HepG2 (cell line): ENCODE results near the gene STOML2. TPM values are rescaled to one million over a fixed set of nuclear protein-coding genes. Genes with fewer than 3 reads are reported as not detected.

Experiments used
- ATAC-seq: fragments of 200-7000 bp; cut with Tn5 transposase; 3 replicates; pipeline ENCODE4 v1.9.1; 2020; ENCODE audit warnings: mild to moderate bottlenecking, moderate library complexity
- BruUV-seq: library from RNA; stranded (reverse); fragments of 400-500 nt; replicated peaks from 2 replicates; lab custom pipeline; 2021; lab: Mats Ljungman, UMichigan
- CTCF ChIA-PET: fragments of 300-600 bp; formaldehyde crosslinking; extraction: SDS; loops from one replicate; lab custom pipeline; 2021; ENCODE audit warnings: low total read pairs, inconsistent platforms, low intra/inter-chr PET ratio; lab: Yijun Ruan, JAX
- POLR2A ChIA-PET: fragments of 350-600 bp; sonication (Branson Sonifier 250); formaldehyde crosslinking; loops from one replicate; lab custom pipeline; 2020; ENCODE audit warnings: antibody characterized with exemption, inconsistent platforms; lab: Yijun Ruan, JAX
- DNase-seq: peaks from one replicate; pipeline ENCODE4 v3.0.0-alpha.2; 2015; ENCODE audit warnings: low spot score
- FAIRE-seq: peaks from 3 replicates; lab custom pipeline; 2011; peaks lifted over from hg19 to GRCh38; lab: Jason Lieb, UNC
- H2AFZ ChIP-seq: one replicate; pipeline ENCODE4 v1.6.1; 2011; ENCODE audit warnings: low read length, inconsistent platforms
- H3K27ac ChIP-seq: fragments of 300-600 bp; 3 replicates; pipeline ENCODE4 v1.8.0; 2011; ENCODE audit warnings: mixed run types, mild to moderate bottlenecking, mixed read lengths, low read length, inconsistent platforms; ENCODE audit not compliant: insufficient read depth; ENCODE audit errors: extremely low read length
- H3K27me3 ChIP-seq, 2 experiments: fragments of 200-600 bp in 1 of 2; 2 replicates in 1 of 2; 3 replicates in 1 of 2; pipeline versions ENCODE4 v1.6.0 to v1.8.0; 2011; ENCODE audit warnings: low read length in 2 of 2, mild to moderate bottlenecking in 2 of 2, moderate library complexity in 2 of 2, inconsistent platforms in 1 of 2; ENCODE audit not compliant: insufficient read depth in 2 of 2, control insufficient read depth in 1 of 2
- H3K36me3 ChIP-seq, 2 experiments: fragments of 200-600 bp in 1 of 2; replicated peaks in 1 of 2; 2 replicates in 1 of 2; 3 replicates in 1 of 2; pipeline versions ENCODE4 v1.5.1 to v1.8.0; 2011; ENCODE audit warnings: low read length in 2 of 2, inconsistent platforms in 1 of 2; ENCODE audit not compliant: insufficient read depth in 2 of 2, control insufficient read depth in 1 of 2
- H3K4me1 ChIP-seq: 2 replicates; pipeline ENCODE4 v1.5.1; 2012; ENCODE audit warnings: low read length, inconsistent platforms; ENCODE audit not compliant: insufficient read depth
- H3K4me2 ChIP-seq: 2 replicates; pipeline ENCODE4 v1.6.0; 2011; ENCODE audit warnings: low read depth, low read length, inconsistent platforms
- H3K4me3 ChIP-seq, 3 experiments: fragments of 200-600 bp in 1 of 3; sonication (generic), shearing (Covaris generic) in 1 of 3; replicated peaks in 1 of 3; 2 replicates each; pipeline ENCODE4 v1.5.1; 2011 to 2016; ENCODE audit warnings: low read length in 3 of 3, inconsistent platforms in 2 of 3, low read depth in 2 of 3, mild to moderate bottlenecking in 2 of 3, control low read depth in 1 of 3, mixed read lengths in 1 of 3; ENCODE audit not compliant: insufficient read depth in 1 of 3
- H3K79me2 ChIP-seq: one replicate; pipeline ENCODE4 v1.6.1; 2011; ENCODE audit warnings: low read length, inconsistent platforms; ENCODE audit not compliant: insufficient read depth
- H3K9ac ChIP-seq: 2 replicates; pipeline ENCODE4 v1.6.0; 2011; ENCODE audit warnings: mild to moderate bottlenecking, low read depth, low read length, inconsistent platforms; ENCODE audit not compliant: insufficient read depth
- H3K9me3 ChIP-seq: 2 replicates; pipeline ENCODE4 v1.5.1; 2012; ENCODE audit warnings: mild to moderate bottlenecking, low read length
- H4K20me1 ChIP-seq: 2 replicates; pipeline ENCODE4 v1.6.0; 2011; ENCODE audit warnings: inconsistent platforms, mild to moderate bottlenecking, low read length, moderate library complexity; ENCODE audit not compliant: insufficient read depth
- ARID4A ChIP-seq: sonication (generic); formaldehyde crosslinking; IDR thresholded peaks from 2 replicates; pipeline ENCODE4 v1.5.0; 2020; ENCODE audit warnings: mild to moderate bottlenecking, missing genetic modification reagents, borderline replicate concordance
- EP300 ChIP-seq, 3 experiments: sonication (generic) in 1 of 3; formaldehyde crosslinking in 1 of 3; IDR thresholded peaks; 2 replicates each; pipeline versions ENCODE4 v1.5.1 to v1.6.1; 2011 to 2020; ENCODE audit warnings: low read depth in 2 of 3, low read length in 2 of 3, borderline replicate concordance in 1 of 3, improper control_type of control experiment in 1 of 3, mild to moderate bottlenecking in 1 of 3, missing genetic modification reagents in 1 of 3, moderate library complexity in 1 of 3
- GABPA ChIP-seq, 2 experiments: IDR thresholded peaks; 2 replicates each; pipeline ENCODE4 v1.6.1; 2011 to 2016; ENCODE audit warnings: low read depth in 2 of 2, low read length in 1 of 2, missing biosample characterization in 1 of 2, missing genetic modification characterization in 1 of 2
- LCORL ChIP-seq, 2 experiments: fragments of 450-650 bp in 1 of 2; sonication (generic) in 1 of 2; formaldehyde crosslinking in 1 of 2; IDR thresholded peaks; 2 replicates each; pipeline versions ENCODE4 v1.5.0 to v1.6.1; 2017 to 2020; ENCODE audit warnings: antibody characterized with exemption in 1 of 2, missing genetic modification reagents in 1 of 2
- MAFK ChIP-seq, 2 experiments: IDR thresholded peaks in 1 of 2; conservative IDR thresholded peaks in 1 of 2; 2 replicates each; pipeline ENCODE4 v1.6.1; 2011; ENCODE audit warnings: improper control_type of control experiment in 2 of 2, low read length in 2 of 2
- YEATS4 ChIP-seq: sonication (generic); formaldehyde crosslinking; IDR thresholded peaks from 2 replicates; pipeline ENCODE4 v1.4.0; 2020; ENCODE audit warnings: missing genetic modification reagents, borderline replicate concordance
- ZNF788 ChIP-seq: sonication (generic); formaldehyde crosslinking; IDR thresholded peaks from 2 replicates; pipeline ENCODE4 v1.5.0; 2020; ENCODE audit warnings: mild to moderate bottlenecking, missing genetic modification reagents, borderline replicate concordance
- ZSCAN25 ChIP-seq: sonication (generic); formaldehyde crosslinking; IDR thresholded peaks from 2 replicates; pipeline ENCODE4 v1.8.0; 2022; ENCODE audit warnings: mild to moderate bottlenecking, missing genetic modification reagents
- ZSCAN31 ChIP-seq: sonication (generic); formaldehyde crosslinking; IDR thresholded peaks from 2 replicates; pipeline ENCODE4 v1.5.0; 2020; ENCODE audit warnings: low read depth, mild to moderate bottlenecking, missing genetic modification reagents
- WGBS: methylation state at CpG from one replicate; pipeline ENCODE4 v1.1.6; 2017; ENCODE audit warnings: low lambda C conversion rate; 5-methylcytosine and 5-hydroxymethylcytosine counted together
- in situ Hi-C: cut with HindIII; loops from 2 replicates; pipeline ENCODE4 v1.10.0; 2017; ENCODE audit warnings: low pct_unique_long_range_greater_than_20kb; ENCODE audit not compliant: extremely low pct_ligation_motif_present
- intact Hi-C: fragments of 100-400 bp; cut with micrococcal nuclease; formaldehyde crosslinking; loops from one replicate; pipeline ENCODE4 v1.10.0; 2022; ENCODE audit not compliant: unreplicated experiment
- polyA plus RNA-seq, 8 experiments: library from polyadenylated mRNA; depleted of rRNA in 3 of 8; stranded (reverse) in 7 of 8; unstranded in 1 of 8; fragments of >200 nt; fragmentation: Illumina TruSeq in 4 of 8; extraction: Trizol in 4 of 8; gene quantifications; 2 replicates each; pipeline versions ENCODE4 v1.2.1 to v1.2.3, GENCODE V29; 2011 to 2016; ENCODE audit warnings: low read depth in 4 of 8, missing spikeins in 1 of 8, mixed read lengths in 1 of 8; ENCODE audit not compliant: insufficient read depth in 1 of 8
- total RNA-seq, 5 experiments: library from RNA; depleted of rRNA; stranded (reverse); fragments of >200 nt; fragmentation: Illumina TruSeq; extraction: Trizol; gene quantifications; 2 replicates each; pipeline ENCODE4 v1.2.3, GENCODE V29; 2016; ENCODE audit warnings: low read depth in 1 of 5
- TF ChIP-seq, protein P1 (sequence below): sonication (generic); formaldehyde crosslinking; IDR thresholded peaks from 2 replicates; pipeline ENCODE4 v1.5.0; 2020; ENCODE audit warnings: mild to moderate bottlenecking, missing genetic modification reagents

The STOML2 gene
- total and polyA plus RNA-seq, 2 of the 13 experiments (the other 11 are each of a cell fraction or from before 2014, with no cell fraction given) = 245 to 250 TPM

DNA sequence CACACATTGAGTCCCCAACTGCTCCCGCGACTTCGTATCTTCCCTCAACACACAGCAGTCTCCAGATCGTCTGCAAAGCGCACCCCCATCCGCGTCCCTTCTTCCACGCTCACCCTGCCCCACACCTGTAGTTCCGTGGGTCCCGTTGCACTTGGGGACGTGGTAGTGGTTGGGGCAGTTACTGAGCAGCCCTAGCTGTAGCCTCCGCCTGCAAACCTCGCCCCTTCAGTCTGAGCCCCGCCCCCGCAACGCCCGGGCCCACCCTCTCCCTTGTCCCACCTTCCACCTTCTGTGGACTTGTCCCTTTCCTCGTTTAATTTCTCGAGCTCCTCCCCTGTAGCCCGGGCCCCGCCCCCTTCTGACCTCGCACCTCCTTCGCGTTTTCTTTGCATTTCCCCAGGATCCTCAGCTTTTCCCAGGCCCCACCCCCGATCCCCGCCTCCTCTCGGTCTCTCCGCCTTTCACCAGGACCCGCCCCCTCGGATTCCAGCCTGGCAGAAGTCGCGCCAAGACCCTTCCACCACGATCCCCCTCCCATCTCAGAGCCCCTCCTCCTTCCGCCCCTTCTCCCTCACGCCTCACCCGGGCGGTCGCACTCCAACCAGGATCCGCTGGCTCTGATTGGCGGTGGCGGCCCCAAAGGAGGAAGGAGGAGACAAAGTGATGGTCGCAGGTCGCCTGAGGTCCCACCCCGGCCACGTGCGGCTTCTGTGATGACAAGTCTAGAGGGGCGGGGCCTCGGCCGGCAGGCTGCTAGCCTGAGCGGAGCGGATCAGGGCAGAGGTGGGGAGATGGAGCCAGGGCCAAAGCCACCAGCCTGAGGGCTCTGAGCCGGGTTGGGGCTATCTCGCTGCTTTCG, 13.0 kb upstream of the STOML2 start, which contains the start of gene ATOSB (continued):
- TF ChIP-seq EP300 (IDR thresholded peaks at IDR 0.05; ENCODE audit: low read depth in 2 of 2, low read length in 2 of 2) (no peak), EP300 (CRISPR knock-in tag; IDR thresholded peaks at IDR 0.05; ENCODE audit: borderline replicate concordance) (no peak), ZNF788 (0 out of 2 replicates have a peak, but pooled peaks have one; percentile 13)
- TF ChIP-seq, protein P1, sequence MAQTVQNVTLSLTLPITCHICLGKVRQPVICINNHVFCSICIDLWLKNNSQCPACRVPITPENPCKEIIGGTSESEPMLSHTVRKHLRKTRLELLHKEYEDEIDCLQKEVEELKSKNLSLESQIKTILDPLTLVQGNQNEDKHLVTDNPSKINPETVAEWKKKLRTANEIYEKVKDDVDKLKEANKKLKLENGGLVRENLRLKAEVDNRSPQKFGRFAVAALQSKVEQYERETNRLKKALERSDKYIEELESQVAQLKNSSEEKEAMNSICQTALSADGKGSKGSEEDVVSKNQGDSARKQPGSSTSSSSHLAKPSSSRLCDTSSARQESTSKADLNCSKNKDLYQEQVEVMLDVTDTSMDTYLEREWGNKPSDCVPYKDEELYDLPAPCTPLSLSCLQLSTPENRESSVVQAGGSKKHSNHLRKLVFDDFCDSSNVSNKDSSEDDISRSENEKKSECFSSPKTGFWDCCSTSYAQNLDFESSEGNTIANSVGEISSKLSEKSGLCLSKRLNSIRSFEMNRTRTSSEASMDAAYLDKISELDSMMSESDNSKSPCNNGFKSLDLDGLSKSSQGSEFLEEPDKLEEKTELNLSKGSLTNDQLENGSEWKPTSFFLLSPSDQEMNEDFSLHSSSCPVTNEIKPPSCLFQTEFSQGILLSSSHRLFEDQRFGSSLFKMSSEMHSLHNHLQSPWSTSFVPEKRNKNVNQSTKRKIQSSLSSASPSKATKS (CRISPR knock-in tag) = no peak

GRCh38 chr9:35114840-35115628, 12.1 kb upstream of the STOML2 start:
- intact Hi-C loops = loop anchor here (1.0 to 5.0 kb wide), 2 partner anchors 47 to 347 kb away; partner anchors contain the start of gene UNC13B
- Histone ChIP-seq H3K36me3 (no peaks in the 10 kb centered on the region), H3K27me3 (no peaks in the 10 kb centered on the region; a peak in 1 of 5 replicates), H3K4me3 (peak overlapping the region; percentile 78 to 96 (median 79)), H2AFZ (peak overlapping the region; percentile 48), H3K9me3 (no peaks in the 10 kb centered on the region), H3K9ac (peak overlapping the region; percentile 62), H3K4me1 (peaks cover 44% of the 10 kb centered on the region), H3K4me2 (peak overlapping the region; percentile 100), H3K79me2 (no peaks in the 10 kb centered on the region), H3K27ac (peak overlapping the region; percentile 56), H4K20me1 (no peaks in the 10 kb centered on the region)
- BruUV-seq = no TSS peak
- in situ Hi-C loops = loop anchor here (5.0 to 10.0 kb wide), 3 partner anchors 142 to 540 kb away; partner anchors contain the start of genes CCDC107, RMRP and SIT1
- no peak for DNase-seq
- 0 out of 3 replicates have a peak, but pooled peaks have one; percentile 5 for ATAC-seq
- FAIRE-seq = no peak
- 5% methylated on average over 11 of the region's 12 CpGs for WGBS
- POLR2A ChIA-PET = interaction anchor here (0.8 to 2.9 kb wide), 11 partner anchors 12 to 308 kb away, joined by 3 to 34 read pairs (median 6); partner anchors contain the start of genes FANCG, PIGO, STOML2 and UNC13B
- CTCF ChIA-PET = interaction anchor here (2.9 kb wide), 1 partner anchor 144 kb away, joined by 40 read pairs; no protein-coding TSS in a partner anchor
- TF ChIP-seq ARID4A (CRISPR knock-in tag) (peak; percentile 42; the same call in 1 of the 2 replicates), YEATS4 (CRISPR knock-in tag) (0 out of 2 replicates have a peak, but pooled peaks have one; percentile 12), LCORL (IDR thresholded peaks at IDR 0.05) (no peak), LCORL (CRISPR knock-in tag; IDR thresholded peaks at IDR 0.05) (peak; percentile 46), GABPA (IDR thresholded peaks at IDR 0.05; ENCODE audit: low read depth, low read length) (0 out of 2 replicates have a peak, but pooled peaks have one; percentile 6), GABPA (CRISPR knock-in tag; IDR thresholded peaks at IDR 0.05; ENCODE audit: low read depth) (no peak), MAFK (conservative IDR thresholded peaks at IDR 0.05 in 1 of 2, IDR thresholded peaks at IDR 0.05 in 1 of 2; ENCODE audit: low read length in 2 of 2) (no peak), ZSCAN31 (CRISPR knock-in tag) (0 out of 2 replicates have a peak, but pooled peaks have one; percentile 5), ZSCAN25 (CRISPR knock-in tag) (0 out of 2 replicates have a peak, but pooled peaks have one; percentile 9)
